GM19455 (cell line): ENCODE results near the gene SECISBP2L.
"Not testable (repeated sequence)": the region's sequence is repeated elsewhere in the genome, so short reads cannot be mapped to it uniquely, and the experiment has no call there.

Source experiments
- ATAC-seq: cut with Tn5 transposase; IDR thresholded peaks from one replicate; pipeline ENCODE4 v1.9.1; 2021; ENCODE audit not compliant: unreplicated experiment

Gene SECISBP2L

GRCh38 chr15:49046220-49047102 lies at the start of gene SECISBP2L:
SECISBP2L (minus strand) TSS chr15:49046446; CDS start chr15:49046299, 147 bp downstream.
- peak; percentile 94 for ATAC-seq

DNA sequence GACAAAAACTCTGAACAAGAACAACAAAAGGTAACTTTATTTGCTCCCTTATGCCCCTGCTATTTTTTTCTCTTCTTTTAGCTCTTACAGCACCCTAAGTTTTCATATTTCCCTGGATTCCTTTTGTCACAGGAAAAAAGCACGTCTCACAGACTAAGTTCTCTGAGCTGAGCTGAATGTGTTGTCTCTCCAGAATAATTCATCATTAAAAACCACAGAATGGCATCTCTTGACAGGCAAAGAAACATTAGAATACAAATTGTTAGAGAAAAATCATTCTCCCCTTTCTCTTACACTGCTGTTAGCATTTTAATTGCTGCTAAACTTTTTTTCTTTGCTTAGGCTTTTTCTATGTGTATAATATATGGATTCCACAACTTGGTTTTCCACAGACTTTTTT lies 48.7 kb upstream of the SECISBP2L start:
- no peak for ATAC-seq

DNA sequence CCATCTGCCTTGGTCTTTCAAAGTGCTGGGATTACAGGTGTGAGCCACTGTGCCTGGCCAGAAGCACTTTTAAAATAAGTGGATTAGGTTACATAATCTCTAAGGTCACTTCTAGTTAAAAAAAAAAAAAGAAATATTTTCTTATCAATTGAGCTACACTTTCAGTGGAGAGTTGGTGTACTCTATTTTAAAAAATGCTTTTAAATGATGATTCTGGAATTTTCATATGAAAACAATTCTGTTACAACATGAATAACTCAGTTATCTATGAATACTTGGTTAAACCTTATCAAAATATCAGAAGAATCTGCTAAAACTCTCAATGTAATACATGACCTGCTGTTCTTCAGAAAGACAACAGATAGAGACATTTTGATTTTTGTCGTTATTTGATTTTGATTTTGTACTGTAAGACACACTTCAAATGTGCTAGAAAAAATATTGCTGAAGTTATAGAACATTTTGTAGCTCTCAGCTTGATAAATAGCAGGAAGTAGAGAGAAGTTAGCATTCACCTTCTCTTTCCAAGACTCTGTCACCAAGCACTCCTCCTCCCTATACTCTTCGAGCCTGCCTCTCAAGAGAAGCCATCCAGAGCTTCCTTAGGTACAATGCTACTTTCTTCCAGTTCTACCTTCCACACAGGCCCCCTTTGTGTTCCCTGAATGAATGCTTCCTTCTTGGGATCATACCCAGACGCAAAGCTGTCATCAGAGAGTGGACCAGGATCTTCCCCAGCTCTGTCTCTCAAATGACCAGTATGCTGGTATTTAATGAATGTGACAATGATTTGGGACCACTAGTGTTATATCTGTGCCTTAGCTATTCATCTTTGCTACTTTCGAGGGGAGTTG lies 47.2 kb upstream of the SECISBP2L start:
- no peak for ATAC-seq

- ATAC-seq, result no peak
These were observed 42.8 kb upstream of the SECISBP2L start for GRCh38 chr15:49088996-49089395.

GRCh38 chr15:49085696-49086459 lies 39.6 kb upstream of the SECISBP2L start:
- ATAC-seq, result no peak

- no peak for ATAC-seq
These were observed 38.0 kb upstream of the SECISBP2L start for GRCh38 chr15:49084285-49084570.

GRCh38 chr15:49083401-49084284 lies 37.4 kb upstream of the SECISBP2L start:
- ATAC-seq, result no peak

DNA sequence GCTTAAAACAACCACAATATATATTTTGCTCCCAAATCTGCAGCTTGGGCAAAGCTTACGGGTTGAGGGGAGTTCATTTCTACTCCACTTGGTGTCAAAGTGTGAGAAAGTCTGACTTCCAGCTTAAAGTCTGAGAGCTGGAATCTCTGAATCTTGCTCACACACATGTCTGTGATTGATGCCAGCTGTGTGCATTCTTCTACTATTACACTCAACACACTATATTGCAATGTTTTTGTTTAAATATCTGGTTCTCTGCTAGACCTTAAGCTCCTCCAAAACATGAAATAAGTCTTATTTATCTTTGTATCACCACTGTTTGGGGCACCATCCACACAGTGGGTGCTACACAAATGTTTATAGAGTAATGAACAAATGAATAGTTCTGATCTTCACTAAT lies 36.7 kb upstream of the SECISBP2L start:
- no peak for ATAC-seq

DNA sequence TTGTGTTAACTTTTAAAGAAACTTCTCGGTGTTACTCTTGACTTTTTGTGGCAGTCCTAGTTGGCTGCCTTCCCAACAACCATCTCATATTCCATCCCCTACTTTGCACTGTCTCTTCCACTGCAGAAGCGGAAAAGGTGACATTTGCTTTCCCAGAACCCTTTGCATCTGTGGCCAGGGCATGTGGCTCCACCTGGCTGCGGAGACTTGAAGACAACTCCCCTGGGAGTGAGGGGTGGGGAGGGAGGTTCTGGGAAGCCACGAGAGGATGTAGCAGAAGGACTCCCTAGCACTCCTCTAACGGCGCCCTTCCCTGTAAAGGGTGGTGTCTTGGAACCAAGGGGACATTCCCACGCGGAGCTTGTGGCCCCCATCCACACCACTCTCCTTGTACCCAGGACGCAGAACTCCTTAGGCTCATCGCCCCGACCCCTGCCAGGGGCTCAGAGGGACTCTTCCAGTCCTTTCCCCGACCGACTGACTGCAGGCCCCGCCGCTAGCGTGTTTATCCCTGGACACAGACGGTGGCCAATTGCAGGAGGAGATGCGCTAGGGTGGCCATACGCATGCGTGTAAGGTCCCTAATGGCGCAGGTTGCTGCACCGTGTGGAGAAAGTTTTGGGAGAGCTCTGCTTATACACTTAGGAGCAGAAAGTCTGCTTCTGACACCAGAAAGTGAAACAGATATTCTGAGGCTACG lies 33.2 kb upstream of the SECISBP2L start:
- no peak for ATAC-seq

DNA sequence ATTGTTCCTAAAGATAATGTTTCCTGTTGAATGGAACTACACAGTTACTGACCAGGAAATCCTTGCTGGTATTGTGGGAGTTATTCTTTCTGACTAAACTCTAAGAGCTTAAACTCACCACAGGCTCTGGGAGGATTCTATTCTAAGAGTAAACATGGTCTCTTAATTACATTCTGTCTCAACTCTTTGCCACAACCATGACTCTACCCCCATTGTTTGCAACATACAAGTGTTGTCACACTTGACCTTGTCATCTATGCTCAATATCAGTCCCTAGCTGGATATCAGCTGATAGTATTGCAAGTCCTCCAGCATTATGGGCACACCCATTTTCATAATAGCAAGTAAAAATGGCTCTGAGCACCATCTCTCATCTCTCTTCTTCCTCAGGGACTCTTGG lies 29.6 kb upstream of the SECISBP2L start:
- ATAC-seq, result no peak

DNA sequence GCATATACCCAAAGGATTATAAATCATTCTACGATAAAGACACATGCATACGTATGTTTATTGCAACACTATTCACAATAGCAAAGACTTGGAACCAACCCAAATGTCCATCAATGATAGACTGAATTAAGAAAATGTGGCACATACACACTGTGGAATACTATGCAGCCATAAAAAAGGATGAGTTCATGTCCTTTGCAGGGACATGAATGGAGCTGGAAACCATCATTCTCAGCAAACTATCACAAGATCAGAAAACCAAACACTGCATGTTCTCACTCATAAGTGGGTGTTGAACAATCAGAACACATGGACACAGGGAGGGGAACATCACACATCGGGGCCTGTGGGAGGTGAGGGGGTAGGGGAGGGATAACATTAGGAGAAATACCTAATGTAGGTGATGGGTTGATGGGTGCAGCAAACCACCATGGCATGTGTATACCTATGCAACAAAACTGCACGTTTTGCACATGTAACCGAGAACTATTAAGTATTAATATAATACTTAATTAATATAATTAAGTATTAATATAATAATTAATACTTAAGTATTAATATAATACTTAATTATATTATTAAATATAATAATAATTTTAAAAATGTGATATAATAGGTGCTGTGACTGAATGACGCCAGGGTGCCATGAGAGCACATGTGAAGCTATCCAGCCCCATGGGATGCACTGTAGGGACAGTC lies 28.5 kb upstream of the SECISBP2L start:
- not testable (repeated sequence) for ATAC-seq

DNA sequence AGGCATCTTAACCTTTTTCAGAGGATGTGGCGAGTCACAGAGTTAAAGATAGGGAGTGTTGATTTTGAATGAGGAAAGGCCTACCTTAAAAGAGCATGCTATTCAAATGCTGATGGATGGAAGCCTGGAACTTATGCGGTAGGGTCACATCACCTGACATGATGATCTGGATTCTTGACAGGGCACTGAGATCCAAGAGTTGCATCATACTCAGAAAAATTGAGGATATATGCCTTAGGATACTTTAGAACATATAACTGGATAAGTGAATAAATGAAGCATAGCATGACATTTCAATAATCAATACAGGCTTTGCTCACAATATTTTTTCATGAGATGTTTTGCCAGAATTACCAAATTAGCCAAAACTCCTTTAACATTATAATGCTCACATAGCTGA lies 20.1 kb upstream of the SECISBP2L start:
- no peak for ATAC-seq

GRCh38 chr15:49064884-49065283 lies 18.6 kb upstream of the SECISBP2L start:
- ATAC-seq, result no peak

DNA sequence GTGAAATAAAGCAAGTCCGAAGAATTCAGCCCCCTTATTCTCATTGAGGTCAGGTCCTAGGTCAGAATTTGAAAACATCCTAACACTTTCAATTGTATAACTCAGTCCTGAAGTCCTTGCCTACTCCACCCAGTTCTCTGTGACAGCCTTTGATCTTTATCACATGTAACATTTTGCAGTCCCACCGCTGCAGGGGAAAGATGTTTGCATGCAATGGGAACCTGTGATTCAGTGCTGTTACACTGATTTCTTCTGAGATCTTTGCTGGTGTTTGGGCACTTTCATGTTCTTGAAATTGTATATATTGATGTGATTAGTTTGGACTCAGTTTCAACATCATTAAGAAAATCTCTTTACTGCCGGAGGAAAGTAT lies 18.0 kb upstream of the SECISBP2L start:
- no peak for ATAC-seq

DNA sequence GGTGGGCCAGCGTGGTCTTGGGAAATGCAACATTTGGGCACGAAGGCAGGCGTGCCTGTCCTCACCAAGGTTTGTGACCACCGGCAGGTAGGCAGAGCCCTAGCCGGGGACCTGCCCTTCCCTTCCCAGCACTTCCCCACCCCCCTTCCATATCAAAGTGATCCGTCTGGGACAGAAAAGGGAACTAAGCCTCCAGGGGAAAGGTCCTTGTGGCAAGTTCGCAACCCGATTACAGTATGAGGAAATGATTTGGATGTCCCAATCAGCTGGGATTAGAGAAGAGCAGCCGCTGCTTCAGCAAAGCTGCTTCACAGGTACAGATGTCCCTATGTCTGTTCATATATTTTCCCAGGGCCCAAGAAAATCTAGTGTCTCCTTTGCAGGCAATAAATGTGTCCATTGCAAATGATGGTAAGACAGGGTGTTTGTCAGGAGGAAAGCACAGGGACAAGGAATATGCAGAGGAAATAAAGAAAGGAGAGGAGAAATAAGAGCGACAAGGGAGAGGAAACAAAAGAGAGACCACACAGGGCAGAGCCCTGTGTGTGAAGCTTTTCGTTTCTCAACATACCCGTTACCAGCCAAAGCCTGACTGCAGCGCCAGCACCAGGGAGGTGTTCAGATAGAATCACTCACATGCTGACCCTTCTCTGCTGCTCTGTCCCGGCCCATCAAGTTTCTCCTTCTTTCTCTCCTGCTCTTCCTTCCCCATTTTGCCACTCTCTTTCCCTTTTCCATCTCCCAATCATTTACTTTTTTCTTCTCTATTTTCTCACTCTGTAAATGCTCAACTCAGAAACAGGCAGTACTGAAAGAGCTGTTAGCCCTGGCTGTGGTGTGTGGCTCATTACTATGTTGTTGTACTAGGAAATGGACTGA lies 17.4 kb upstream of the SECISBP2L start:
- no peak for ATAC-seq

DNA sequence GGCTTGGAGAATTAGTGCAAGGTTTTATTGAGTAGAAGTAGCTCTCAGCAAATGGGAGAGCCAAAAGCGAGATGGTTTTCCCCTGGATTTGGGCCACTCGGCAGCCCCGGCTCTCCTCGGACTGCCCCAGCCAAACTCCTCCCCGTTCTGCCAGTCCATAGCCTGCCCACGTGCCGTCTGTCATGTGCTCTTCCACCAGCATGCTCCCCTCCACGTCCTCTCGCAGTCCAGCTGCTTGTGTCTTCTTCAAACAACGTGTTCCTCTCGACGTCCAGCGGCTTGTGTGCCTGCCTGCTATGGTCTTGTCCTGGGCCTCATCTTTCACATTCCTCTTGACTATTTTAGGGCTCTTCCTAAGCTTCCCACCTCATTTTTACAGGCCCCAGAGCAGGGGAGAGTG lies 16.7 kb upstream of the SECISBP2L start:
- no peak for ATAC-seq

- no peak for ATAC-seq
These were observed 14.7 kb upstream of the SECISBP2L start for GRCh38 chr15:49060710-49061495.

DNA sequence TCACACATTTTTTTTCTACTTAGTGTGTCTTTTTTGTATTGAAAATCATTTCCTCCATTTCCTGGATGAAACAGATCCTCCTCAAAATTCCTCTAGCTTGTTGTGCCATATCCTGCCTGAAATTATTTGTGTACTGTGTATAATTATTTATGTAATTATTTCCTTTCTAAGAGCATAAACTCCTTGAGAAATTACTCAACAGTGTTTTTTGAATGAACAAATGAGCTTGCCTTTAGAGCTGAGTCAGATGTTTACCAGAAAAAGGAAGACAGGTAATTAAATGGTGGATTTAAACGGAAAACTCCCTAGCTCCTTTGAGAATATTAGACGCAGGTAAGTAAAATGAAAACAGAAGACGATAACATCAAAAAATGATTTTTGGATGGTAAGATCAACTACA lies 13.2 kb upstream of the SECISBP2L start:
- ATAC-seq, result no peak
